ENCODE measurements around the gene CPSF4L.
A peak's percentile ranks its signal among the peaks of the same experiment; 100 is the strongest.

Gene CPSF4L

DNA sequence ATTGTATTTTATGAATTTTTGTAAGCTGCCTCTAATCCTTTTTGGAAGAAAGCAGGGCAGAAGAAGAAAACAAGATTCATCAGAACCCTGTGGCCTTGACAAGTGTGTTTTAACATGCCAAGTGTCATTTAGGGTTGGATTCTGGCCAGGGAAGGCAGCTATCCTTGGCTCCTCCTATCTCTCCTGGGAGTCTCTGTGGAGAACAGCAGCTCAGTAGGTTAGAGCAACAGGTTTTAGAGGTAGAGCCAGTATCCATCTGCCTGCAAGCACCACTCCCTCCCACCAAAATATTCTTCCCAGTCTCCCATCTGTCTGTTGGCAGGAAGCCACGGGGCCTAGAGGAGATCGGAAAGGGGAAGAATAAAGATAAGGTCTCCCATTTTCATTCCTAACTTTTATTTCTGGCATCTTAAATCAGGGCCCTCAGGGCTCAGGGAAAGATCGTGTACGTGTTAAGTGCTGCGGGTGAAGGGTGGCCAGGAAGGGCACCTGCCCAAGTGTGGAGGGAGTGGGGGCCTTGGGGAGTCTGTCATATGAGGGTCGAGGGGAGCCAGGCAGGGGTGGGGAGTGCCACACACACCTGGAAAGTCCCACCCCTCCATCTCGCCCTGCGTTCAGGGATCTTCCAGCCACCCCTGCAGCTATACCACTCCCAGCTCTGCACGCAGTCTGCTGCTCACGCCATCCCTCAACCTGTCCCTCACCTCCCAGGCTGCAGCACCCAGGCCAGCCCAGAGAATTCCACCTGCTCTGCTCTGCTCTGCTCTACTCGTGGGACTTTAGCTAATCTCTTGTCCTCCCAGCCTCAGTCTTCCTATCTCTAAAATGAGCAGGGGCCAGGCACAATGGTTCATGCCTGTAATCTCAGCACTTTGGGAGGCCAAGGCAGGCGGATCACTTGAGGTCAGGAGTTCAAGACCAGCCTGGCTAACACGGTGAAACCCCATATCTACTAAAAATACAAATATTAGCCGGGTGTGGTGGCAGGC lies 17.1 kb upstream of the CPSF4L start:
- no peak for DNase-seq (ENCODE audit: low spot score)
- Histone ChIP-seq H3K27ac (peak overlapping the region; percentile 24 to 32), H3K4me3 (no peak overlapping the region)
- TF ChIP-seq, protein P1, sequence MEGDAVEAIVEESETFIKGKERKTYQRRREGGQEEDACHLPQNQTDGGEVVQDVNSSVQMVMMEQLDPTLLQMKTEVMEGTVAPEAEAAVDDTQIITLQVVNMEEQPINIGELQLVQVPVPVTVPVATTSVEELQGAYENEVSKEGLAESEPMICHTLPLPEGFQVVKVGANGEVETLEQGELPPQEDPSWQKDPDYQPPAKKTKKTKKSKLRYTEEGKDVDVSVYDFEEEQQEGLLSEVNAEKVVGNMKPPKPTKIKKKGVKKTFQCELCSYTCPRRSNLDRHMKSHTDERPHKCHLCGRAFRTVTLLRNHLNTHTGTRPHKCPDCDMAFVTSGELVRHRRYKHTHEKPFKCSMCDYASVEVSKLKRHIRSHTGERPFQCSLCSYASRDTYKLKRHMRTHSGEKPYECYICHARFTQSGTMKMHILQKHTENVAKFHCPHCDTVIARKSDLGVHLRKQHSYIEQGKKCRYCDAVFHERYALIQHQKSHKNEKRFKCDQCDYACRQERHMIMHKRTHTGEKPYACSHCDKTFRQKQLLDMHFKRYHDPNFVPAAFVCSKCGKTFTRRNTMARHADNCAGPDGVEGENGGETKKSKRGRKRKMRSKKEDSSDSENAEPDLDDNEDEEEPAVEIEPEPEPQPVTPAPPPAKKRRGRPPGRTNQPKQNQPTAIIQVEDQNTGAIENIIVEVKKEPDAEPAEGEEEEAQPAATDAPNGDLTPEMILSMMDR (IDR thresholded peaks at IDR 0.05) = no peak

GRCh38 chr17:73278049-73278464 lies 16.4 kb upstream of the CPSF4L start:
- Histone ChIP-seq H3K27ac (peak overlapping the region; percentile 24 to 32), H3K4me3 (no peak overlapping the region)
- no peak for DNase-seq (ENCODE audit: low spot score)
- TF ChIP-seq, protein P1 (IDR thresholded peaks at IDR 0.05) = no peak

GRCh38 chr17:73274490-73274889 lies 12.8 kb upstream of the CPSF4L start:
- no peak for DNase-seq (ENCODE audit: low spot score)
- H3K27ac ChIP-seq = no peak overlapping the region
- TF ChIP-seq, protein P1 (IDR thresholded peaks at IDR 0.05) = no peak
- H3K4me3 ChIP-seq = no peak overlapping the region

DNA sequence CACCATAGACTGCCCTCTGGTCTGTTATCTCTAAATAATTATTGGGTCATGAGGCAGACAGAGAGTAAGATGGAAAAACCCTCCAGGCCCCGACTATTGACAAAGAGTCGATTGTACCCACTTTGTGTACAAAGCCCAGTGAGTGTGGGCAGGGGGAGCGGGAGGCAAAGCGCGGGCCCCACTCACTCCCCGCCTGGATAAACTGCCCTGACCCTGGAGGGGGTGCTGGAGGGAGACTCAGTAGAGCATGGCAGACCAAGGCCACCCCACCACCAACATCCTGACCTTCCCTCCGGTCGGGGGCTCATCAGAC lies 11.2 kb upstream of the CPSF4L start:
- no peak for DNase-seq (ENCODE audit: low spot score)
- H3K27ac ChIP-seq = no peak overlapping the region
- TF ChIP-seq, protein P1 (IDR thresholded peaks at IDR 0.05) = no peak
- no peak overlapping the region for H3K4me3 ChIP-seq

GRCh38 chr17:73271072-73271471 lies 9.4 kb upstream of the CPSF4L start:
- no peak overlapping the region for H3K4me3 ChIP-seq
- no peak overlapping the region for H3K27ac ChIP-seq
- TF ChIP-seq, protein P1 (IDR thresholded peaks at IDR 0.05) = no peak
- DNase-seq (ENCODE audit: low spot score) = no peak

GRCh38 chr17:73269791-73270190 lies 8.1 kb upstream of the CPSF4L start:
- no peak for DNase-seq (ENCODE audit: low spot score)
- H3K27ac ChIP-seq = no peak overlapping the region
- TF ChIP-seq, protein P1 (IDR thresholded peaks at IDR 0.05) = no peak
- H3K4me3 ChIP-seq = no peak overlapping the region

DNA sequence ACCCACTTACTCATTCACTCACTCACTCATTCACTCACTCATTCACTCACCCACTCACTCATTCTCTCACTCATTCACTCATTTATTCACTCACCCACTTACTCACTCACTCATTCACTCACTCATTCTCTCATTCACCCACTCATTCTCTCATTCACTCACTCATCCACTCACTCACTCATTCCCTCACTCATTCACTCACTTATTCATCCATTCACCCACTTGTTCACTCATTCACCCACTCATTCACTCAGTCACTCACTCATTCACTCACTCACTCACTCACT lies 7.6 kb upstream of the CPSF4L start:
- Histone ChIP-seq H3K27ac (no peak overlapping the region), H3K4me3 (no peak overlapping the region)
- TF ChIP-seq, protein P1 (IDR thresholded peaks at IDR 0.05) = no peak
- no peak for DNase-seq (ENCODE audit: low spot score)

Measured in coronary artery (tissue), 2 donors.